HG02623 (cell line): ENCODE results near the gene EHBP1L1.

ENCODE experiments used
- ATAC-seq: cut with Tn5 transposase; IDR thresholded peaks from one replicate; pipeline ENCODE4 v1.9.1; 2021; ENCODE audit warnings: moderate library complexity; ENCODE audit not compliant: unreplicated experiment

The EHBP1L1 gene

DNA sequence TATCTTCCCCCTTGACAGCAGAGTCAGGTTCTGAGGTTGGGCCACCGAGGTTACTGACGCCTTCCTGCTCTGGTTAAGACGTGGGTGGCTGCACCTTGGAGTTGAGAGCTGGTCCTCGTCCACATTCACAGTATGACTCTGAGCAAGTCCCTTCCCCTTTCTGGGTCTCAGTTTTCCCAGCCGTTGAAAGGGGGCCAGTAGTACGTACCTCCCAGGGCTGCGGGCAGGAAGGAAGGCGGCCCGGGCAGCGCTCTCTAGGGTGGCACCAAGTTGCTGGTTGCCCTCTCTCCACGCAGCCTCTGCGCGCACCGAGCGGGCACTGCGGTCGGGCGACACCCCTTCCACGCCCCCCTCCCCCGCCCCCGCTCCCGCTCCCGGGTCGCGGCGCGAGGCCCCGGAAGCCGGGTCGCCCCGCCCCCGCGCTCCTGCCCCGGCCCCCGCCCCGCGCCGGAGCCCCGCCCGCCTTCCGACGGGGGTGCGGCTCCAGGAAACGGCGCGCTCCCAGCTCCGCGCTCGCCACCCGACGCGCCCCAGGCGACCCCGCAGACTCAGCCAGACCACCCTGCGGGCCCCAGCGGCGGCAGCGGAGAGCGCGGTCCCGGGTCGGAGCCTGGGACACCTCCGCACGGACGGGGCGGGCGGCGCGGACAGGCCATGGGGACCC lies at the start of gene EHBP1L1:
EHBP1L1 (plus strand) TSS at position 486 of the 664 bp plus-strand sequence. CDS start 250 bp downstream, outside the sequence.
- no peak for ATAC-seq

GRCh38 chr11:65526744-65527143 lies 49.1 kb upstream of the EHBP1L1 start:
- no peak for ATAC-seq

DNA sequence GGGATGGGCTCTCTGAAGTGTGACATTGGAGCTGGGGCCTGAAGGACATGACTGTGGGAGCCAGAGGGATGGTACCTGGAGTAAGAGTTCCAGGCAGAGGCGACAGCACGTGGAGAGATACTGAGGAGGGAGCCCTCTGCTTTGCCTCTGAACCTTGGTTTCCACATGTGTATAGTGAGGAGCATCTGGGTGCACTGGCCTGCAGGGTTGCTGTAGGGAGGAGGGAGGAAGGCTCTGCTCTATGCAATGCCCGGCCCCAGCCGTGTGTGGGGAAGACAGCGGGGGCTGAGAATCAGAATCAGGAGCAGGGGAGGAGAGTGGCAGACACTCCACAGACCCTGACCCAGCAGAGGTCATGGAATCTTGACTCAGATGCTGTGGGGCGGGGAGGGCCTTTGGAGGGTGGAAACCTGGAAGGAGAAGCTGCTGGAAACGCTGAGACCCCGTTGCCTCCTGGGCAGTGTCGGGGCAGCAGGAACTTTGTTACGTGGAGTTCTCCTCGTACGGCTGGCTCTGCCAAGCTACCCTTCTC lies 47.0 kb upstream of the EHBP1L1 start:
- ATAC-seq, result no peak

DNA sequence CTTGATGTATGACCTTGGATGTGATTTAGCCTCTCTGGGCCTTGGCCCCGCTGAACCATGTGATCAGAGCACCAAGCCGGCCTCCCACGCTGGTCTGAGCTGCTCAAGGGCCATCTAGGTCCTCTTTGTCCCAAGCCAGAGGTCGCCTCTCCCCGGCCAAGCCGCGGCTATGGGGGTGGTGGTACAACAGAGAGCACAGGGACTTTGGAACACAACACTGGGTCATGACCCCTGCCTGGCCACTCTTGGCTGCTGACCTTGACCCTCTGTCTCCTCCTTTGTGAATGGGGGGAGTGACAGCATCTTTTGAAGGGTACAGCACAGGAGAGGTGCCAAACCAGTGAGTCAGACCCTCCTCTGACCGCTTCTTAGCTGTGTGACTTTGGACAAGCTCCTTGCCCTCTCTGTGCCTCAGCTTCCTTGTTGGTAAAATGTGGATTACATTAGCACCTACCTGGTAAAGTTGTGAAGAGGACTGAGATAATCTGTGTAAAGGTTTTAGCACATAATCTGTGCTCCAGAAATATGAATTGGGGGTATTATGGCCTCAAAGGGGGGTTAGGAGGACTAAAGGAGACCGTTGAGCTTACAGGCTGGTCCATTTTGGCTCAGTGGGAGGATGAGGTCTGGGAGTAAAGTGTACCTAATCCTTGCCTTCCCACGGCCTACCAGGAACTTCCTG lies 46.2 kb upstream of the EHBP1L1 start:
- ATAC-seq, result no peak

- no peak for ATAC-seq
Observed at GRCh38 chr11:65530157-65530496, 45.7 kb upstream of the EHBP1L1 start.

GRCh38 chr11:65532388-65533064 lies 43.3 kb upstream of the EHBP1L1 start:
- no peak for ATAC-seq

- ATAC-seq, result no peak
Observed at GRCh38 chr11:65535102-65535501, 40.8 kb upstream of the EHBP1L1 start.

DNA sequence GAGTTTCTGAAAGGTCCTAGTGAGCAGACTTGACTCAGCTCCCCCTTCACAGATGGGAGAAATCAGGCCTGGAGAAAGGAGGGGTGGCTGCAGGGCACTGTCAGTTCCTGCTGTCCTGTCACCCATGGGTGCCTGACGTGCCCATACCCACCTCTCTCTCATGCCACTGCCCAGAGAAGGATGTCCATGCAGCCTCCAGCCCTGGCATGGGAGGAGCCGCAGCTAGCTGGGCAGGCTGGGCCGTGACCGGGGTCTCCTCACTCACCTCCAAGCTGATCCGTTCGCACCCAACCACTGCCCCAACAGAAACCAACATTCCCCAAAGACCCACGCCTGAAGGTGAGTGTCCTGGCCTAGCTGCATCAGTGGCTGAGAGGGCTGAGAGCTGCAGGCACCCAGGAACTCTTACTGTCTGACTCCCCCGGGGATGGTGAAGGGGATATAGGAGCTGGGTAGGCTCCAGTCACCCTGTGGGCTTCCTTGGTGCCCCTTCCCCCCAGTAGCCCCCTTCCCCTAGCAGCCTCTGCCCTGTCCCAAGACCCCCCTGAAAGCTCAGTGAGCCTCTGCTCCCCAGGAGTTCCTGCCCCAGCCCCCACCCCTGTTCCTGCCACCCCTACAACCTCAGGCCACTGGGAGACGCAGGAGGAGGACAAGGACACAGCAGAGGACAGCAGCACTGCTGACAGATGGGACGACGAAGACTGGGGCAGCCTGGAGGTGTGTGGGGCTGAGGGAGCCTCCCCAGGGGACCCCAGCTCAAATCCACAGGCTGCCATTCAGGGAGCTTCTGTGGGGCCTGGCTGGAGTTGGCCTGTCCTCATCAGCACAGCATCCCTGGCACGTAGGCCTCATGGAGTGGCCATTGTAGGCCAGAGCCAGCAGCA lies 39.2 kb upstream of the EHBP1L1 start:
- ATAC-seq, result no peak

DNA sequence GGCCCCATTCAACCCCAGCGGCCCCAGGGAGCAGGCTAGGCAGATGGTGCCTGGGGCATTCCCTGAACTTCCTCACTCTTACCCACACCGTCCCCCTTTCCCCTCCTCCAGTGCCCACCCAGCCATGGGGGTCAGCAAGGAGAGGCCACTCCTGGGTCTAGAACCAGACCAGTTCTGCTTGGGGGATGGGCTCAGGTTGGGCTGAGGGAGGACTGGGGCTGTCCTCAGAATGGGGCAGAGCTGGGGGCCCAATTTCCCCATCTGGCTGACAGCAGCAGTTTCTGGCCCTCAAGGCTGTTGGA lies 38.6 kb upstream of the EHBP1L1 start:
- ATAC-seq, result no peak

DNA sequence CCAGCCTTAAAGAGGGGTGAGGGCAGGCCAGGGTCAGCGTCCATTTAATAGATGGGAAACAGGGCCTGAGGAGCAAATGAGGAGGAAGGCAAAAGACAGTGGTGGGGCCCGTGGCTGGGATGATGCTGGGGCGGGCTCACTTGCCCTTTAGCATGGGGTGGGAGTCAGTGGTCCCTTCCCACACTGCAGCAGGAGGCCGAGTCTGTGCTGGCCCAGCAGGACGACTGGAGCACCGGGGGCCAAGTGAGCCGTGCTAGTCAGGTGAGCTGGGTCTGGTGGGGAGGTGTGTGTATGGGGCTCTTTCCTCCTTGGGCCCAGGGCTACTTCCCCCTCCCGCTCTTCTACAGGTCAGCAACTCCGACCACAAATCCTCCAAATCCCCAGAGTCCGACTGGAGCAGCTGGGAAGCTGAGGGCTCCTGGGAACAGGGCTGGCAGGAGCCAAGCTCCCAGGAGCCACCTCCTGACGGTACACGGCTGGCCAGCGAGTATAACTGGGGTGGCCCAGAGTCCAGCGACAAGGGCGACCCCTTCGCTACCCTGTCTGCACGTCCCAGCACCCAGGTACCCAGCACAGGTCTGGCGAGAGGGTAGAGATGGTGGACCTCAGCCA lies 38.1 kb upstream of the EHBP1L1 start:
- ATAC-seq, result no peak

GRCh38 chr11:65538232-65538914 lies 37.5 kb upstream of the EHBP1L1 start:
- no peak for ATAC-seq

DNA sequence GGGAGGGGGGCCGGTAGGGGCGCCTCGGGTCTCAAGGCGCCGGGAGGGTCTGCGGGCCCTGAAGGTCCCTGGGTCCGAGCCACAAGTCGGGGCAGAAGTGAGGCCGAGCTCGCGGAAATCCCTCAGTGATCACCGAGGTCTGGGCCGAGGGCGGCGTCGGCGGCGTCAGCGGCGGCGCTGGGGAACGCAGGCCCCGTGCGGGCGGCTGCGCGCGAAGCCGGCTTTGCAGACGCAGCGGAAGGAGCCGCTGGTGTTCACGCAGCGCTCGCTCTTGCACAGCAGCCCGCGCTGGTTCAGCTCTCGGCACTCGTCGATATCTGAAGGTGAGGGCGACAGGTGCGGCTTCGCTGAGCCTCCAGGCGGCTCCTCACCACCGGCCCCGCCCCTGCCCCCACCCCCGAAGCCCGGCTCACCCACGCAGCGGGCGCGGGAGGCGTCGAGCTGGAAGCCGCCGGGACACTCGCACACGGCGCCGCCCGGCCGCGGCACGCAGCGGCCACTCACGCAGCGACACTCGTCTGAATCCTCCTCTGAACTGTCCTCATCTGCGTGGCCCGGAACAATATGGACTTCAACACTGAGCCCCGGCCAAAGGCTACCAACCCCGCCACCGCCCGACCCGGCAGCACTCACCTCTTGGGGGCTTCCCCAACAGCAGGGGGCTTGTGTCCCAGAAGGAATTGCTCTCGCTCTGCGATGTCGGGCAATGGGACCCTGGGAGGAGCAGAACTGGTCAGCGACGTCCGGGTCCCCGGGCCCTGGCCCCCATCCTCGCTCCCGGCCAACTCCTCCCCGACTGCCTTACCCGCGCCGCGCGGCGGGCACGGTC lies 36.7 kb upstream of the EHBP1L1 start:
- no peak for ATAC-seq

GRCh38 chr11:65539744-65540289 lies 36.0 kb upstream of the EHBP1L1 start:
- ATAC-seq, result peak; percentile 46

DNA sequence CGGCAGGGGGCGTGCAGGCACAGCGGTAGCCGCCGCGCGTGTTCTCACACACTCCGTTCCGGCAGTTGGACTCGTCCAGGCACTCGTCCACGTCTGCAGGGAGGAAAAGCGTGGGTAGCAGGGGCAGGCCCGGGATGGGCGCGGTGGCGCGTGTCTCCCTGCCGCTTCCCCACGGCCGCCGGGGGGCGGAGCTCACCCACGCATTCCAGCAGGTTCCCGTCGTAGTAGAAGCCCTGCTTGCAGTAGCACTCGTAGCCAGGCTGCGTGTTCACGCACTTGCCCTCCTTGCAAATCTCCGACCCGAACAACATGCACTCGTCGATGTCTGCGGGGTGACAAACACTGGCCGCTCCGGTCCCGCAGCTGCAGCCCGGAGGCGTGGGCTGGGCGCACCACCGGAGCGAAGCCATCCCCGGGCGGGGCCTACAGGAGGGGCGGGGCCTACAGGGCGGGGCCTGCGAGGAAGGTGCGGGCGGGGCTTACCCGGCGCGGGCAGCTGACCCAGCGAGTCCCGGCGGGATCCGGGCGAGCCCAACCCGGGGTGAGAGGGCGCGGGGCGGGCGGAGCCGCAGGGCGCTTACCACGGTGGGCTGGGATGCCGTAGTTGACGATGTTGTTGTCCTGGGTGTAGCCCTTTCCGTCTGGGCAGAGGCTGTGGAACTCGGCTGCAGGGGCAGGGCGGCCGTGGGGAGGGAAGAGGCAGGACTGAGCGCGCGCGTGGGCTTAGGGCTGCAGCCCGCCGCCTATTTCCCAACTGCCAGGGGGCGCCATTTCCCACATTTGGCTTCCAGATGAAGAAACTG lies 35.4 kb upstream of the EHBP1L1 start:
- ATAC-seq, result peak; percentile 53

- ATAC-seq, result no peak
Observed at GRCh38 chr11:65541093-65541982, 34.5 kb upstream of the EHBP1L1 start.

- no peak for ATAC-seq
Observed at GRCh38 chr11:65542738-65543390, 33.0 kb upstream of the EHBP1L1 start.

DNA sequence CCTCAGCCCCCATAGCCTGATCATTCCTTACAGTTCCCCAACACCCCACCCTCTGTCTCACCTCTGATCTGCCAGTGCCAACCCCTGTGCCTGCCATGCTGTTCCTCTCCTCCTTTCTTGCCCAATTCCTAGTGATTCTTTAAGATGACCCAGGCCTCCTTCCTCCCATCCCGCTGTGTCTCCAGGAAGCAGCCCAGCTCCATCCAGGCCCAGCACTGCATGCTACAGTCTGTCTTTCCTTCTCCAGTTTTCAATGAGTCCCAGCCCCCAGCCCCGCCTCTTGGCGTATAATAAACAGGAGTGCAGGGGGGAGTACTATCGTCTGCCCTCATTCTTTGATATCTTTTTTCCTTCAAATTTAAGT lies 30.0 kb upstream of the EHBP1L1 start:
- ATAC-seq, result no peak
